Mesodermal cell (in vitro differentiated cells): ENCODE data around the gene FBRSL1.

Experiments used
- H3K27ac ChIP-seq: 2 replicates; pipeline ENCODE4 v1.7.0; 2013; ENCODE audit warnings: mild to moderate bottlenecking, low read depth, low read length, moderate library complexity; ENCODE audit not compliant: severe bottlenecking
- H3K36me3 ChIP-seq: 2 replicates; pipeline ENCODE4 v1.7.1; 2013; ENCODE audit warnings: mild to moderate bottlenecking, low read length, moderate library complexity; ENCODE audit not compliant: control insufficient read depth, insufficient read depth
- H3K4me1 ChIP-seq: one replicate; pipeline ENCODE4 v1.7.1; 2013; ENCODE audit warnings: mild to moderate bottlenecking, low read length; ENCODE audit not compliant: insufficient read depth, control insufficient read depth, poor library complexity, severe bottlenecking
- H3K4me3 ChIP-seq: 2 replicates; pipeline ENCODE4 v1.7.0; 2013; ENCODE audit warnings: low read length, control low read depth, mild to moderate bottlenecking; ENCODE audit not compliant: insufficient read depth, poor library complexity, severe bottlenecking; ENCODE audit errors: extremely low read depth
- H3K9me3 ChIP-seq: 2 replicates; pipeline ENCODE4 v1.7.1; 2013; ENCODE audit warnings: mild to moderate bottlenecking, low read length, moderate library complexity; ENCODE audit not compliant: control insufficient read depth
- WGBS, 2 experiments: methylation state at CpG; one replicate each; pipeline ENCODE4 v1.1.5; 2013; ENCODE audit warnings: missing lambda C conversion rate in 2 of 2; ENCODE audit not compliant: insufficient coverage in 2 of 2; 5-methylcytosine and 5-hydroxymethylcytosine counted together

FBRSL1 gene

GRCh38 chr12:132523576-132524331 is 33.8 kb downstream of the FBRSL1 start:
- H3K4me1 ChIP-seq, result peaks cover 4% of the 10 kb centered on the region
- H3K27ac ChIP-seq, result no peak overlapping the region
- WGBS, 2 experiments, result 43 to 45% methylated on average over 27 to 28 of the region's 28 CpGs
- H3K4me3 ChIP-seq, result no peak overlapping the region
- H3K9me3 ChIP-seq, result no peaks in the 10 kb centered on the region
- peaks cover 2% of the 10 kb centered on the region for H3K36me3 ChIP-seq

GRCh38 chr12:132524405-132524804 is 34.5 kb downstream of the FBRSL1 start:
- H3K27ac ChIP-seq, result no peak overlapping the region
- 92 to 95% methylated on average over 12 to 16 of the region's 16 CpGs for WGBS, 2 experiments
- H3K4me3 ChIP-seq, result no peak overlapping the region
- H3K4me1 ChIP-seq, result peaks cover 4% of the 10 kb centered on the region
- H3K36me3 ChIP-seq, result no peaks in the 10 kb centered on the region
- H3K9me3 ChIP-seq, result no peaks in the 10 kb centered on the region

DNA sequence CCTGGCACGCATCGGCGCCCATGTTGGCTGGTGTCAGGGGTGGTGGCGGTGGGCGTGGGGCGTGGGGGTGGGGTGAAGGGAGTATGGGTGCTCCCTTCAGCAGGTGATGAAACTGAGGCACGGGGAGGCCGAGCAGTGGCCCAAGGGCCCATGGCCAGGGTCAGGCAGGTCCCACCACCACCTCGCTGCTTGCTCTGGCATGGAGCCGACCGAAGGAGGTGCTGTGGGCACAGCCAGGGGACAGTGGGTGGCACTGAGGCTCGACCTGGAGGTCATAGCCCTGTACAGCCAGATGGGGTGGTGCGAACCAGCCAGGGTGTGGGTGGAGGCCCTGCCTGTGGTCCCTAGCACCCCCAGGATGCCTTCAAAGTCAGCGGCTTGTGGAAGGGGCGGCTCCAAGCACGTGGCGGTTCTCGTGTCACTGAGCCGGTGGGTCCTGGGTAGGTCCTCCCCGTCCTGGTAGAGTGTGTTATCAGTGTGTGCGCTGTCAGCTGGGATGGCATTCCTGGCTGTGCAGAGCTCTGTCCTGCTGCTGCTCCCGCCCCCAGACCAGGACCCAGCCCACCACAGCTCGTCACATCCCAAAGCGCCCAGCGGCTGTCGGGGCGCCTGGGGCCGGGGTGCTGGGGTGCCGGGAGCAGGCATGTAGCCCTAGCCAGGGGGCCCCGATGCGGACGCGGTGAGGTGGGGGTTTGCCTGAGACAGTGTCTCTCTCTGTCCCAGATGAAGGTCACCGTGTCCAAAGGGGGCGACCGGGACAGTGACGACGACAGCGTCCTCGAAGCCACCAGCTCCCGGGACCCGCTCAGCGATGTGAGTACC is 35.3 kb downstream of the FBRSL1 start:
- WGBS, 2 experiments, result 93 to 96% methylated on average over 33 to 34 of the region's 43 CpGs
- H3K9me3 ChIP-seq, result no peaks in the 10 kb centered on the region
- H3K36me3 ChIP-seq, result no peaks in the 10 kb centered on the region
- H3K4me3 ChIP-seq, result no peak overlapping the region
- peaks cover 4% of the 10 kb centered on the region for H3K4me1 ChIP-seq
- H3K27ac ChIP-seq, result no peak overlapping the region

GRCh38 chr12:132525833-132526455 is 36.0 kb downstream of the FBRSL1 start:
- Histone ChIP-seq H3K36me3 (no peaks in the 10 kb centered on the region), H3K9me3 (no peaks in the 10 kb centered on the region), H3K27ac (no peak overlapping the region), H3K4me1 (peaks cover 4% of the 10 kb centered on the region), H3K4me3 (no peak overlapping the region)
- WGBS, 2 experiments, result 84 to 86% methylated on average over 26 to 28 of the region's 28 CpGs

GRCh38 chr12:132527186-132527882 is 37.4 kb downstream of the FBRSL1 start:
- no peaks in the 10 kb centered on the region for H3K36me3 ChIP-seq
- peaks cover 12% of the 10 kb centered on the region for H3K9me3 ChIP-seq
- no peak overlapping the region for H3K27ac ChIP-seq
- H3K4me3 ChIP-seq, result no peak overlapping the region
- 92 to 99% methylated on average over 13 to 19 of the region's 25 CpGs for WGBS, 2 experiments
- peaks cover 4% of the 10 kb centered on the region for H3K4me1 ChIP-seq

- H3K27ac ChIP-seq, result no peak overlapping the region
- no peaks in the 10 kb centered on the region for H3K36me3 ChIP-seq
Measured at GRCh38 chr12:132527883-132528264, 37.9 kb downstream of the FBRSL1 start.

GRCh38 chr12:132528564-132529106 is 38.7 kb downstream of the FBRSL1 start:
- H3K36me3 ChIP-seq, result no peaks in the 10 kb centered on the region
- H3K4me3 ChIP-seq, result no peak overlapping the region
- 90 to 96% methylated on average over 11 to 12 of the region's 21 CpGs for WGBS, 2 experiments
- no peak overlapping the region for H3K27ac ChIP-seq
- peaks cover 4% of the 10 kb centered on the region for H3K4me1 ChIP-seq
- H3K9me3 ChIP-seq, result peaks cover 18% of the 10 kb centered on the region

More at GRCh38 chr12:132527883-132528264, 37.9 kb downstream of the FBRSL1 start:
- WGBS, 2 experiments, result 94 to 96% methylated on average over 7 to 8 of the region's 11 CpGs
- peaks cover 4% of the 10 kb centered on the region for H3K4me1 ChIP-seq
- H3K9me3 ChIP-seq, result peaks cover 13% of the 10 kb centered on the region
- no peak overlapping the region for H3K4me3 ChIP-seq

- 89 to 96% methylated on average over 8 to 9 of the region's 11 CpGs for WGBS, 2 experiments
Measured at GRCh38 chr12:132529156-132529839, 39.3 kb downstream of the FBRSL1 start.

DNA sequence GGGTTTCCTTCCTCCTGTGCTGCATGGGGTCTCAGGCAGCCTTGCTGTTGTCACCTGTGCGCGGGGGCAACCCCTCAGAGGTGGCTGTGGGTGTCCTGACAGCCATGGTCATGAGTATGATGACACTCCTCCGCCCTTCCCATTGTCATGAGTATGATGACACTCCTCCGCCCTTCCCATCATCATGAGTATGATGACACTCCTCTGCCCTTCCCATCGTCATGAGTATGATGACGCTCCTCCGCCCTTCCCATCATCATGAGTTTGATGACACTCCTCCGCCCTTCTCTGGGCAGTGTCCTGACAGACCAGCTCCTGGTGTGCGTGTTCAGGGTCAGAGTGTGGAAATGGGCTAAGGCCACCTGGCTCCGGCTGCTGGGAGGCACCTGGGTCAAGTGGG is 40.0 kb downstream of the FBRSL1 start:
- H3K4me1 ChIP-seq, result no peaks in the 10 kb centered on the region
- no peak overlapping the region for H3K4me3 ChIP-seq
- peaks cover 31% of the 10 kb centered on the region for H3K9me3 ChIP-seq
- 91 to 92% methylated on average over 9 to 10 of the region's 10 CpGs for WGBS, 2 experiments
- no peaks in the 10 kb centered on the region for H3K36me3 ChIP-seq
- H3K27ac ChIP-seq, result no peak overlapping the region

More at GRCh38 chr12:132529156-132529839, 39.3 kb downstream of the FBRSL1 start:
- Histone ChIP-seq H3K36me3 (no peaks in the 10 kb centered on the region), H3K4me3 (no peak overlapping the region), H3K4me1 (peaks cover under 1% of the 10 kb centered on the region), H3K27ac (no peak overlapping the region), H3K9me3 (peaks cover 25% of the 10 kb centered on the region)
